ENCODE data around the gene GAGE13. TPM values are rescaled to one million over a fixed set of nuclear protein-coding genes. Genes with fewer than 3 reads are reported as not detected.

The GAGE13 gene
- total and polyA plus RNA-seq, 2 of the 8 experiments (the other 6 are each of a cell fraction or from before 2014, with no cell fraction given) = not detected

GRCh38 chrX:49284212-49284611 lies 47.2 kb upstream of the GAGE13 start (continued):
- no peak for TF ChIP-seq ATF2 (IDR thresholded peaks at IDR 0.05; ENCODE audit: low read length)
- no peak for TF ChIP-seq ATF3 (IDR thresholded peaks at IDR 0.05; ENCODE audit: insufficient read depth, low read depth, low read length)
- no peak for TF ChIP-seq SIRT6 (IDR thresholded peaks at IDR 0.05; ENCODE audit: low read length)
- TF ChIP-seq MAX (IDR thresholded peaks at IDR 0.05) = no peak
